GM12891 (cell line): ENCODE measurements around the gene FAIM.

Experiments
- POLR2A ChIP-seq: IDR thresholded peaks from 2 replicates; pipeline ENCODE4 v1.6.1; 2011; ENCODE audit warnings: low read depth, low read length, control low read depth
- POLR2AphosphoS5 ChIP-seq: IDR thresholded peaks from 2 replicates; pipeline ENCODE4 v1.6.1; 2011; ENCODE audit warnings: low read depth, low read length, control low read depth
- SPI1 ChIP-seq: IDR thresholded peaks from 2 replicates; pipeline ENCODE4 v1.6.1; 2011; ENCODE audit warnings: low read depth, low read length, control low read depth
- TAF1 ChIP-seq: IDR thresholded peaks from 2 replicates; pipeline ENCODE4 v1.6.1; 2011; ENCODE audit warnings: low read depth, low read length, control low read depth

GRCh38 chr3:138578961-138579574, 29.5 kb upstream of the FAIM start:
- TF ChIP-seq POLR2AphosphoS5: no peak
- no peak for TF ChIP-seq SPI1
- no peak for TF ChIP-seq POLR2A
- no peak for TF ChIP-seq TAF1
